OCI-LY7 (cell line): Measurements from ENCODE around the gene PHACTR1. TPM values are rescaled to one million over a fixed set of nuclear protein-coding genes. Genes with fewer than 3 reads are reported as not detected.

ENCODE experiments used
- BruUV-seq: library from RNA; stranded (reverse); fragments of 400-500 nt; replicated peaks from 2 replicates; lab custom pipeline; 2021; lab: Mats Ljungman, UMichigan
- CTCF ChIA-PET: fragments of 300-600 bp; sonication (Branson Sonifier 250); formaldehyde crosslinking; loops from one replicate; lab custom pipeline; 2022; ENCODE audit warnings: antibody characterized with exemption; ENCODE audit not compliant: unreplicated experiment; lab: Charles Lee
- POLR2A ChIA-PET: fragments of 300-600 bp; sonication (Branson Sonifier 250); formaldehyde crosslinking; loops from one replicate; lab custom pipeline; 2022; ENCODE audit warnings: antibody characterized with exemption; lab: Charles Lee
- DNase-seq: peaks from one replicate; pipeline ENCODE4 v3.0.0-alpha.2; 2015; ENCODE audit warnings: low spot score
- H2AFZ ChIP-seq: fragments of 200-600 bp; sonication (generic), shearing (Covaris generic); 2 replicates; pipeline ENCODE4 v1.6.1; 2014; ENCODE audit warnings: mild to moderate bottlenecking, antibody characterized with exemption, low read length, moderate library complexity
- H3K27ac ChIP-seq: fragments of 200-600 bp; sonication (generic); 2 replicates; pipeline ENCODE4 v1.5.1; 2014; ENCODE audit warnings: mixed run types, low read depth, mild to moderate bottlenecking, moderate library complexity, low read length, inconsistent platforms; ENCODE audit not compliant: poor library complexity, severe bottlenecking
- H3K36me3 ChIP-seq: fragments of 200-600 bp; sonication (generic); 2 replicates; pipeline ENCODE4 v1.6.1; 2014; ENCODE audit warnings: mild to moderate bottlenecking, antibody characterized with exemption, low read length, moderate library complexity, mixed read lengths; ENCODE audit not compliant: insufficient read depth
- H3K4me1 ChIP-seq: fragments of 200-600 bp; sonication (generic); 2 replicates; pipeline ENCODE4 v1.5.1; 2014; ENCODE audit warnings: mild to moderate bottlenecking, low read length; ENCODE audit not compliant: insufficient read depth, poor library complexity, severe bottlenecking
- H3K4me2 ChIP-seq: fragments of 200-600 bp; sonication (generic); 2 replicates; pipeline ENCODE4 v1.6.1; 2014; ENCODE audit warnings: mild to moderate bottlenecking, low read length
- H3K4me3 ChIP-seq: fragments of 200-600 bp; sonication (generic); 2 replicates; pipeline ENCODE4 v1.5.1; 2014; ENCODE audit warnings: mild to moderate bottlenecking, low read depth, low read length; ENCODE audit not compliant: poor library complexity, severe bottlenecking
- H3K79me2 ChIP-seq: fragments of 200-600 bp; sonication (generic); 2 replicates; pipeline ENCODE4 v1.6.1; 2016; ENCODE audit warnings: low read depth, mild to moderate bottlenecking, low read length, moderate library complexity, mixed read lengths; ENCODE audit not compliant: insufficient read depth
- H3K9me2 ChIP-seq: fragments of 200-600 bp; sonication (generic); 2 replicates; pipeline ENCODE4 v1.6.1; 2016; ENCODE audit warnings: mild to moderate bottlenecking, low read length, mixed read lengths; ENCODE audit not compliant: insufficient read depth
- H3K9me3 ChIP-seq: fragments of 200-600 bp; sonication (generic); 2 replicates; pipeline ENCODE4 v1.6.1; 2014; ENCODE audit warnings: mild to moderate bottlenecking, mixed run types, low read length, mixed read lengths
- H4K20me1 ChIP-seq: fragments of 200-600 bp; sonication (generic); 2 replicates; pipeline ENCODE4 v1.6.1; 2014; ENCODE audit warnings: mild to moderate bottlenecking, antibody characterized with exemption, low read length, moderate library complexity, mixed read lengths; ENCODE audit not compliant: insufficient read depth
- EZH2phosphoT487 ChIP-seq: fragments of 200-600 bp; sonication (generic); IDR thresholded peaks from 2 replicates; pipeline ENCODE4 v1.6.1; 2018; ENCODE audit warnings: low read depth, borderline replicate concordance, mild to moderate bottlenecking, mixed run types, antibody characterized with exemption, low read length, moderate library complexity, mixed read lengths
- intact Hi-C: fragments of 100-400 bp; cut with micrococcal nuclease; formaldehyde crosslinking; loops from one replicate; pipeline ENCODE4 v1.10.0; 2022; ENCODE audit not compliant: unreplicated experiment
- total RNA-seq, 2 experiments: library from RNA; depleted of rRNA in 1 of 2; stranded (reverse); fragments of >200 nt in 1 of 2; shearing (Covaris generic) in 1 of 2; gene quantifications; 2 replicates each; pipeline ENCODE4 v1.2.3, GENCODE V29; 2014 to 2022
- TF ChIP-seq, protein P1 (sequence below): fragments of 200-600 bp; sonication (generic); conservative IDR thresholded peaks from 2 replicates; pipeline ENCODE4 v1.5.1; 2014; ENCODE audit warnings: mild to moderate bottlenecking, antibody characterized with exemption, low read length, moderate library complexity, mixed read lengths

PHACTR1 gene
- total RNA-seq, 2 experiments from 2014 or later, result 25.1 to 46.6 TPM

DNA sequence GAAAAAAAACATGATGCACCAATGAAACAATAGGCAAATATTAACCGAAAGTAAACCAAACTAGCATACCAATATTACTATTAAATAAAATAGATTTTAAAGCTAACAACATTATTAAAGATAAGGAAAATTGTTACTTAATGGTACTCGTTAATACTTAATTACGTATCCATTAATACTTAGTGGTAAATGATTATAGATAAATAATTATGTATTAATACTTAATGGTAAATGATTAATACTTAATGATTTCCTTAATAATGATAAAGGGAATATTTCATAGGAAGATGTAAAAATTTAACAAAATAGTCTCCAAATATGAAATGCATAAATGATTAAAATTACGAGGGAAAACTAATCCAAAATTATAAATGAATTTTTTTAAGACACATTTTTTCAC lies 278.9 kb downstream of the PHACTR1 start:
- H3K36me3 ChIP-seq, result no peaks in the 10 kb centered on the region
- ChIA-PET POLR2A (no interaction called here), CTCF (no interaction called here)
- H3K4me3 ChIP-seq, result no peak overlapping the region
- intact Hi-C loops, result no loop called here
- no peaks in the 10 kb centered on the region for H3K9me2 ChIP-seq
- TF ChIP-seq, protein P1, sequence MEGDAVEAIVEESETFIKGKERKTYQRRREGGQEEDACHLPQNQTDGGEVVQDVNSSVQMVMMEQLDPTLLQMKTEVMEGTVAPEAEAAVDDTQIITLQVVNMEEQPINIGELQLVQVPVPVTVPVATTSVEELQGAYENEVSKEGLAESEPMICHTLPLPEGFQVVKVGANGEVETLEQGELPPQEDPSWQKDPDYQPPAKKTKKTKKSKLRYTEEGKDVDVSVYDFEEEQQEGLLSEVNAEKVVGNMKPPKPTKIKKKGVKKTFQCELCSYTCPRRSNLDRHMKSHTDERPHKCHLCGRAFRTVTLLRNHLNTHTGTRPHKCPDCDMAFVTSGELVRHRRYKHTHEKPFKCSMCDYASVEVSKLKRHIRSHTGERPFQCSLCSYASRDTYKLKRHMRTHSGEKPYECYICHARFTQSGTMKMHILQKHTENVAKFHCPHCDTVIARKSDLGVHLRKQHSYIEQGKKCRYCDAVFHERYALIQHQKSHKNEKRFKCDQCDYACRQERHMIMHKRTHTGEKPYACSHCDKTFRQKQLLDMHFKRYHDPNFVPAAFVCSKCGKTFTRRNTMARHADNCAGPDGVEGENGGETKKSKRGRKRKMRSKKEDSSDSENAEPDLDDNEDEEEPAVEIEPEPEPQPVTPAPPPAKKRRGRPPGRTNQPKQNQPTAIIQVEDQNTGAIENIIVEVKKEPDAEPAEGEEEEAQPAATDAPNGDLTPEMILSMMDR, result no peak
- TF ChIP-seq EZH2phosphoT487, result no peak
- DNase-seq, result no peak
- H3K9me3 ChIP-seq, result no peaks in the 10 kb centered on the region
- H3K27ac ChIP-seq, result no peak overlapping the region
- H3K79me2 ChIP-seq, result no peaks in the 10 kb centered on the region
- H4K20me1 ChIP-seq, result no peaks in the 10 kb centered on the region
- BruUV-seq, result no TSS peak
- no peaks in the 10 kb centered on the region for H3K4me1 ChIP-seq
- H3K4me2 ChIP-seq, result no peak overlapping the region
- H2AFZ ChIP-seq, result no peak overlapping the region

DNA sequence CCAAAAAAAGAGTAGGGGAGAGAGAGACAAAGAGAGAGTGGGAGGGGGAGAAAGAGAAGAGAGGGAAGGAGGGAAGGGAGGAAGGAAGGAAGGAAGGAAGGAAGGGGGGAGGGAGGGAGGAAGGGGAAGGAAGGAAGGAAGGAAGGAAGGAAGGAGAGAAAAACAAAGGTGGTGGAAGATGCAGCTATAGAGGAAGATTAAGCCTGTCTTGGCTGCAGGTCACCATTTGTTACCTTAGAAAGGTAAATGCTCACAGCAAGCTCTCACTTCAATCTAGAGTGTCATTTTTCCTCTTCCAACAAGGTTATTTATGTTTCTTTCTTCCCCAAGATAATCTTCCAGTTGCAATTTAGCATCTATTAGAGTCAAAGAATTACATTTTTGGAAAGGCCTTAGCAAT lies 284.0 kb downstream of the PHACTR1 start:
- no peak for DNase-seq
- BruUV-seq, result no TSS peak
- no peak overlapping the region for H3K4me2 ChIP-seq
- no peaks in the 10 kb centered on the region for H3K79me2 ChIP-seq
- TF ChIP-seq, protein P1, result no peak
- TF ChIP-seq EZH2phosphoT487, result no peak
- no peaks in the 10 kb centered on the region for H3K9me3 ChIP-seq
- no peaks in the 10 kb centered on the region for H3K36me3 ChIP-seq
- intact Hi-C loops, result no loop called here
- no peaks in the 10 kb centered on the region for H4K20me1 ChIP-seq
- no peak overlapping the region for H3K4me3 ChIP-seq
- no peak overlapping the region for H2AFZ ChIP-seq
- CTCF ChIA-PET, result no interaction called here
- H3K4me1 ChIP-seq, result no peaks in the 10 kb centered on the region
- no peaks in the 10 kb centered on the region for H3K9me2 ChIP-seq
- no peak overlapping the region for H3K27ac ChIP-seq
- POLR2A ChIA-PET, result interaction anchor here (0.7 to 0.8 kb wide), 2 partner anchors 52 to 765 kb away, joined by 3 to 5 read pairs; no protein-coding TSS in a partner anchor

DNA sequence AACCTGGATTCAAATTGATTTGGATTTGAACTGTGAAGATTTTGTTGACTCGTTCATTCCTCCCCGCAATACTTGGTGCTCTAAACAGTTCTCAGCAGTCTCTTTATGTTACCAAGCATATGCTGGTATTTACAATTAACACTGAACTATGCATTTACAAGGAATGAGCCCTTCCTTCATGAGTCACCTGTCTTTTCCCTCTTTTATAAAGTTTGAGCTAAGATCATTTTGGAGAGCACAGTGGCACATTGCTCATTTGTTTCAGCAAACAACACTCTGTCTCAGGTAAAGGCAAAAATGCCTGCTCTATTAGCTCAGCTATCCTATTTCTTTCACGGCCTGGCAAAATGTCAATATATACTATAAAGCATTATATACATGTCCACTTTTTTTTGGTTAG lies 285.4 kb downstream of the PHACTR1 start:
- intact Hi-C loops, result no loop called here

More for the DNA sequence above, 285.4 kb downstream of the PHACTR1 start:
- no peak for DNase-seq
- no TSS peak for BruUV-seq
- Histone ChIP-seq H3K27ac (no peak overlapping the region), H3K9me2 (no peaks in the 10 kb centered on the region), H2AFZ (no peak overlapping the region), H4K20me1 (no peaks in the 10 kb centered on the region), H3K36me3 (no peaks in the 10 kb centered on the region), H3K4me1 (no peaks in the 10 kb centered on the region), H3K4me3 (no peak overlapping the region), H3K79me2 (no peaks in the 10 kb centered on the region), H3K9me3 (no peaks in the 10 kb centered on the region), H3K4me2 (no peak overlapping the region)
- TF ChIP-seq, protein P1, result no peak
- TF ChIP-seq EZH2phosphoT487, result no peak
- ChIA-PET POLR2A (interaction anchor here (0.5 kb wide), 1 partner anchor 777 kb away, joined by 3 read pairs; no protein-coding TSS in a partner anchor), CTCF (no interaction called here)
